ENCODE measurements around the gene ANXA11.

- TF ChIP-seq CTCF (conservative IDR thresholded peaks at IDR 0.05; ENCODE audit: low read depth in 2 of 2): no peak
- TF ChIP-seq POLR2AphosphoS5 (IDR thresholded peaks at IDR 0.05; ENCODE audit: low read depth): no peak
- TF ChIP-seq JUNB (IDR thresholded peaks at IDR 0.05; ENCODE audit: unreplicated experiment): no peak
- no peak for TF ChIP-seq ZNF114 (CRISPR knock-in tag; IDR thresholded peaks at IDR 0.05)
- TF ChIP-seq EZH2phosphoT487 (IDR thresholded peaks at IDR 0.05; ENCODE audit: unreplicated experiment): no peak
- no peak for TF ChIP-seq REST (IDR thresholded peaks at IDR 0.05; ENCODE audit: unreplicated experiment)
Measured at GRCh38 chr10:80133206-80133605, 72.1 kb downstream of the ANXA11 start.

Data from GM23338 (cell line).